Measurements from ENCODE around the gene ATOSB.

ATOSB gene

DNA sequence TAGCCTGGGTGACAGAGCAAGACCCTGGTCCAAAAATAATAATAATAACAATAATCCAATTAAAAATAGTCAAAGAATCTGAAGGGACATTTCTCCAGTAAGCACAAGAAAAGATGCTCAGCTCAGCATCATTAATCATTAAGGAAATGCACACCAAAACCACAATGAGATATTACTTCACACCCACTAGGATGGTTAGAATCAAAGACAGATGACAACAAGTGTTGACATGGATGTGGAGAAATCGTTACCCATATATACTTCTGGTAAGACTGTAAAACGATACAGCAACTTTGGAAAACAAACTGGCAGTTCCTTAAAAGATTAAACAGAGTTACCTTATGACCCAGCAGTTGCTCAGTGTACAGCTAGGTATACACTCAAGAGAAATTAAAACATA is 30.6 kb downstream of the ATOSB start:
- no peak for DNase-seq (ENCODE audit: low read depth)

GRCh38 chr9:35079426-35080341 is 36.0 kb downstream of the ATOSB start, which contains the start of gene FANCG:
TSS of gene FANCG (minus strand) at chr9:35079942. CDS start at chr9:35079524, 418 bp downstream.
- peak; percentile 67 for DNase-seq (ENCODE audit: low read depth)

DNA sequence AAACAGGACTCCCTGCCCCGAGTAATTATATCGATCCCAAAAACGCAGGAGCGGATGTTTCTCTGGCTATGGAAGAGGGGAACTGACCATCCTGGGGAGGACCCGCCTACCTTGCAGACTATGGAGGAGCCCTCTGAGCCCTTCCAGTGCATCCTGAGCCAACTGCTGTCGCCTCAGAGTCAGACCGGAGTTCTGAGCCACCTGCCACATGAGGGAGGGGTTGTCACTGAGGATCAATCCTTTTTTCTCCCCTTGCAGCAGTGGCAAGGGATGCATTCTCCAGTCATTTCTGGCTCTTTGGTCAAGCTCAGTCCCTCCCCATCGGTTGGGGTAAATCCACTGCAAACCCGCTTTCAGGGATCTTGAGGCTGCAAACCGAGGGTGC is 36.6 kb downstream of the ATOSB start:
- no peak for DNase-seq (ENCODE audit: low read depth)

DNA sequence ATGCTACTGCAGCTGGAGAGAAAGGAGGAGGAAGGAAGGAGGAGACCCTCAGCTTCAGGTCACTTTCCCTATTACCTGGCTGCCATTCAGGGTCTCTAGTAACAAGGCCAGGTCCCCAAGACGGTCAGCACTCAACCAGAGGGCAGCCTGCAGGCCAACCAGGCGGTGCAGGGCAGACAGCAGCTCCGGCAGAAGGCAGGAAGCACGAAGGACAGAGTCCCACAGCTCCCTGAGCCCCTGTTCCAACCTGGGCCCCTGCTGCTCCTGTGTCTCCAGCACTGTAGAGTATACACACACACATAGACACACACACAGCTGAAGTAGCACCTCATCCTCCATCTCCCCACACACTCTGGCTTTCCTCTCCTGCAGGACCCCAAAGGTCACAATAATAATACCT is 37.6 kb downstream of the ATOSB start:
- DNase-seq (ENCODE audit: low read depth), result no peak

GRCh38 chr9:35076848-35077247 is 38.8 kb downstream of the ATOSB start:
- DNase-seq (ENCODE audit: low read depth), result no peak

DNA sequence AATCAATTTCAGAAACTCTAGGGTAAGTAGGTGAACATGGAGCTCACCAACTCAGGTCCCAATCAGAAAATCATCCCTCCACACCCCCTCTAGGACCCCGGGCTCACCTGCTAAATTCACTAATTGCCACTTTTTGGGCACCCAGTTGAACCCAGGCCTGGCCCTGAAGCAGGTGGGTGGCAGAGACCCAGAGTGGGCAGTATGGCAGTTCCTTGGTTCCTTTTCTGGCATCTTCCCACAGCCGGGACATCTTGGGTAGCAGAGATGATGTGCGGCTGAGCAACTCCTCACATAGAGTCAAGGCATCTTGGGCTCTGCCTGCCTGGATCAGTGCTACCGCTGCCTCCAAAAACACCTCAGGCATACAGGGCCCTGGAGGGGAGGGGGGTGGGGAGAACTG is 40.3 kb downstream of the ATOSB start:
- DNase-seq (ENCODE audit: low read depth), result no peak

- DNase-seq (ENCODE audit: low read depth), result no peak
Measured at GRCh38 chr9:35074791-35075190, 40.9 kb downstream of the ATOSB start.

- no peak for DNase-seq (ENCODE audit: low read depth)
Measured at GRCh38 chr9:35074141-35074540, 41.5 kb downstream of the ATOSB start.

DNA sequence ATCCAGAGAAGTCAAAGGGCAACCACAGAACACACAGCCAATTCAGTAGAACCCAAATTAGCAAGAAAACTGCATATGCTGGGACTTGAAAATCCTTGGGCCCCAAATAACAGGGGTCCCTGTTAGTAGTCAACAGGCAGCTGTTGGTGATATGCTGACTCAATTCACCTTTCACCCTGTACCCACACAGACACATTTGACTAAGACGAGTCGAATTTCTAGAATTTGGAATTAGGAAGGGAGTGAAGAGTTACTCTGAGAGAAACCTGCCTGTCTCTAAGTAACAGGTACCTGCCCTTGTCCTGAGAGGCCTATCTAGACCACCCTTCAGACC is 42.4 kb downstream of the ATOSB start:
- no peak for DNase-seq (ENCODE audit: low read depth)

DNA sequence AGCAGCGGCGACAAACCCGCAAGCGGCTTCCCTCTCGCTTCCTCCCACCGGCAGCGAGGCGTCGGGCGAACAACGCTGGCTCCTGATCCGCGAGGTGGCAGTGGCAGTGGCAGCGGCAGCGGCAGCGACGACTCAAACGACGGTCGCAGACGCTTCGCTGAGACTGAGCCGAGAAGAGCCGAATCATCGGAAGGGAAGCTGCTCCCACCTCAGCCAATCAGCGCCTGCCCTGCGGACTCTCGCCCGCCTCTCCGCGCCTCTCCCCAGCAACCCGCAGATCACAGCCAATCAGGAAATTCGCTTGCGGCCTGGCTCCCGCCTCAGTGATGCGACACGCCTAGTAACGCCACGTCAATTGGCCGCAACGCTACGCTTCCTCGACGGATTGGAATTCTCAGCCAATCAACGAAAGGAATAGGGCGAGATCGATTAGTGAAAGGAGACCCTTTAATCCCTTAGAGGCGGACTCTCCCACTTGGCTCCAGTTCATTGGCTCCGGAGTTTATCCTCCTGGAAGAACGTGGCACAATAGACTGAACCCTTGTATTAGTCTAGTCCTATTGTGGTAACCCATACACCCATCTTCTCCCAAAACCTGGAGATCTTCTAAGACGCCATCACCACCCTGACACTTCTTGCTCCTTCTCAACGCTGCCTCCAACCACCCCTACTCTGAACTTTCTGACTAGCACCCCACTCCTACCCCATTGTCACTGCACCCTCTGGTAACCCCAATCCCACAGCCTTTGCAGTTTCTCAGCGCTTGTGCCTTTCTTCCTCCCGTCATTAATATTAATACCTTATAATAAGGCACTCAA is 43.0 kb downstream of the ATOSB start, which contains the start of gene VCP:
VCP (minus strand) TSS at position 165 of the 818 bp plus-strand sequence. CDS start 272 bp downstream, outside the sequence.
- DNase-seq (ENCODE audit: low read depth), result peak; percentile 95

DNA sequence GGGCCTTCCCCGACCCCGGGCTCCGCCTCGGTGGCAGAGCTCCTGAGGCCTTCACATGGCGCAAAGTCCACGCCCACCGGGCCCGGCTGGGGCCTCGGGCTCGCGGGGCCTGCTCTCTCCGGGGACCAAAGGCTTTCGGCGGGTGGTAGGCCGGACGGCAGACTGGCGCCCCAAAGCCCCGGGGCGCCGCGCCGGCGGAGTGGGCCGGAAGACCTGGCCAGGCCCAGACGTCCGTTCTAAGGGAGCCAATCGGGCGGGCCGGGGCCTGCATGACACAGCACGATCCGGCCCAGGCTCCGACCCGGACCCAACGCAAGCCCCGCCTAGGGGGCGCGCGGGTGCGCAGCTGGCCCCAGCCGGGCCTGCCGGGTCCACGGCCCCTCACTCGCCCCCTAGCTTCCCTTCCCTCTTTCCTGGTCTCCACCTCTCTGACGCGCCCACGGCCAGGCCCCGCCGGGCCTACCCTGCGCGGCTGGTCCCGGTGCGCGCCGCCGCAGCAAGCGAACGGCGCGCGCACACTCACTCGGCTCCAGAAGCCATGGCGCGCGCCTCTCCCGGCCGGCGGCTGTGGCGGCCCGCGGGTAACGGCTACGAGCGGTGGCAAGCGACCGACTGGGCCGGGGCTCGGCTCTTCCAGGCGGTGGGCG is 43.7 kb downstream of the ATOSB start:
- DNase-seq (ENCODE audit: low read depth), result peak; percentile 52

DNA sequence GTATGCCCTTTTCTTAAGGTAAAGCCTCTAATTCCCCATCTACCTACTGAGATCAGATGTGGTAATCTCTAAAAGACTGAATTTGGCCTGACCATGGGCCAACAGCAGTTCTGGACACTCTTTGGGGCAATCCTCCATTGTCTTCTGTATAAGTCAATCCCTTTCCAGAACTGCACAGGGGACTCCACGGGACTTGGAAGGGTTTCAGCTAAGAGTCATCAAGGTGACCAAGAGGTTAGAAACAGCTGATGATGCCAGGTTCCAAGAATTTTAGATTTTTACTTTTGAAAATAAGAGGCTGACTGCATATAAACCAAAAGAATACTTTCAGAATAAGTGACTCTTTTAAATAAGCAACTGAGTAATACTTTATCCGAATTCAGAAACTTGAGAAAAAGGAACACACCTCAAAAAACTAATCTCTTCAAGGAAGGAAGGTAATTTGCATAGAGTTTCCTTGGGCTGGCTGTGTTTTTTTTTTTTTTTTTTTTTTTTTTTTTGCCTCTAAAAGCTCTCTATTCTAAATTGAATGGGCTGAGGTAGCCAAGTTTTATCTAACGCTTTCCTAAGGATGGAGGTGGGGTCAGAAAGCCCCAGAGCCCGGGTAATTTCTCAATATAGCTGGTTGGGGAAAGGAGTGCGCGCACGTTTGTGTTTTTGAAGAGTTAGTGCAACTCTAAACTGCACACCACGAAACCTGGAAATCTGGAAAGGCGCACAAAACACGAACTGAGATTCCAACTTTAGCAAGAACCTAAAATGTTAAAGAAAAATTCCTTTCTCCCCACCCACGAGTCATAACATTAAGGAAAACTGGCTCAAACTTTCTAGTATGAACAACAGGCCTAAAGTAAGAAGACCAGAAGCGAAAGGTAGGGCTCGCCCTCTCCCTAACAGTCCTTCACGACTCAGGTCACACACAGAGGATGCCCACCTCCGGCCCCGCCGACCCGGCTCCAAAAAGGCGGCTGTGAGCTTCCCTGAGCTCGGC is 44.5 kb downstream of the ATOSB start:
- no peak for DNase-seq (ENCODE audit: low read depth)

- no peak for DNase-seq (ENCODE audit: low read depth)
Measured at GRCh38 chr9:35069020-35069419, 46.6 kb downstream of the ATOSB start.

- no peak for DNase-seq (ENCODE audit: low read depth)
Measured at GRCh38 chr9:35067056-35067455, 48.6 kb downstream of the ATOSB start.

- DNase-seq (ENCODE audit: low read depth), result no peak
Measured at GRCh38 chr9:35060548-35061207, 55.0 kb downstream of the ATOSB start.

GRCh38 chr9:35059438-35059837 is 56.2 kb downstream of the ATOSB start:
- DNase-seq (ENCODE audit: low read depth), result no peak

- DNase-seq (ENCODE audit: low read depth), result no peak
Measured at GRCh38 chr9:35057271-35057620, 58.4 kb downstream of the ATOSB start.

GRCh38 chr9:35056571-35057270 is 58.9 kb downstream of the ATOSB start:
- DNase-seq (ENCODE audit: low read depth), result no peak

GRCh38 chr9:35054871-35055644 is 60.6 kb downstream of the ATOSB start:
- DNase-seq (ENCODE audit: low read depth), result no peak

Data from activated gamma-delta T cell treated with anti-CD3 and anti-CD28 coated beads, Interleukin-2, amount 50 U/mL, for 16 hours (primary cell).